Right kidney (tissue), 1 donor: Measurements from ENCODE around the gene ENDOV.

Experiments used
- DNase-seq: peaks from one replicate; pipeline ENCODE4 v3.0.0-alpha.2; 2016

The ENDOV gene

GRCh38 chr17:80486692-80487091, 71.7 kb downstream of the ENDOV start:
- no peak for DNase-seq

GRCh38 chr17:80487511-80487910, 72.5 kb downstream of the ENDOV start:
- no peak for DNase-seq
